Keratinocyte (primary cell): ENCODE results near the gene SLC5A1. TPM values are rescaled to one million over a fixed set of nuclear protein-coding genes. Genes with fewer than 3 reads are reported as not detected.

Experiments used
- DNase-seq: peaks from one replicate; pipeline ENCODE4 v3.0.0-alpha.2; 2011; ENCODE audit warnings: low read depth, missing footprints, low spot score
- FAIRE-seq: peaks from 2 replicates; lab custom pipeline; 2011; peaks lifted over from hg19 to GRCh38; lab: Jason Lieb, UNC
- H2AFZ ChIP-seq: 2 replicates; pipeline ENCODE4 v1.6.0; 2012; ENCODE audit warnings: low read length, control low read depth, inconsistent platforms; ENCODE audit not compliant: control insufficient read depth
- H3K27ac ChIP-seq: 2 replicates; pipeline ENCODE4 v1.5.1; 2011; ENCODE audit warnings: low read length; ENCODE audit not compliant: control insufficient read depth, insufficient read depth
- H3K27me3 ChIP-seq: 3 replicates; pipeline ENCODE4 v1.6.0; 2011; ENCODE audit warnings: low read length; ENCODE audit not compliant: control insufficient read depth, insufficient read depth; ENCODE audit errors: extremely low read depth
- H3K36me3 ChIP-seq, 2 experiments: 2 replicates in 1 of 2; 3 replicates in 1 of 2; pipeline ENCODE4 v1.5.1; 2011; ENCODE audit warnings: low read length in 2 of 2, mild to moderate bottlenecking in 1 of 2; ENCODE audit not compliant: control insufficient read depth in 2 of 2, insufficient read depth in 2 of 2; ENCODE audit errors: extremely low read depth in 1 of 2
- H3K4me1 ChIP-seq: 3 replicates; pipeline ENCODE4 v1.5.1; 2011; ENCODE audit warnings: low read length; ENCODE audit not compliant: control insufficient read depth, insufficient read depth; ENCODE audit errors: extremely low read depth
- H3K4me2 ChIP-seq: 3 replicates; pipeline ENCODE4 v1.6.0; 2011; ENCODE audit warnings: low read depth, low read length; ENCODE audit not compliant: control insufficient read depth, insufficient read depth; ENCODE audit errors: extremely low read depth
- H3K4me3 ChIP-seq, 3 experiments: fragments of 200-600 bp in 1 of 3; sonication (generic) in 1 of 3; 2 replicates in 2 of 3; 3 replicates in 1 of 3; pipeline ENCODE4 v1.5.1; 2011 to 2016; ENCODE audit warnings: low read length in 3 of 3, mild to moderate bottlenecking in 3 of 3, control low read depth in 2 of 3, inconsistent platforms in 1 of 3, low read depth in 1 of 3, mixed read lengths in 1 of 3, mixed run types in 1 of 3, moderate library complexity in 1 of 3; ENCODE audit not compliant: control insufficient read depth in 2 of 3, insufficient read depth in 2 of 3; ENCODE audit errors: extremely low read depth in 1 of 3
- H3K79me2 ChIP-seq: 2 replicates; pipeline ENCODE4 v1.6.0; 2012; ENCODE audit warnings: low read length; ENCODE audit not compliant: control insufficient read depth, insufficient read depth
- H3K9ac ChIP-seq: 3 replicates; pipeline ENCODE4 v1.6.0; 2011; ENCODE audit warnings: low read length; ENCODE audit not compliant: control insufficient read depth, insufficient read depth; ENCODE audit errors: extremely low read depth
- H3K9me1 ChIP-seq: 3 replicates; pipeline ENCODE4 v1.6.0; 2011; ENCODE audit warnings: low read length; ENCODE audit not compliant: control insufficient read depth, insufficient read depth; ENCODE audit errors: extremely low read depth
- H3K9me3 ChIP-seq: 2 replicates; pipeline ENCODE4 v1.5.1; 2012; ENCODE audit warnings: low read depth, low read length; ENCODE audit not compliant: control insufficient read depth
- H4K20me1 ChIP-seq: 3 replicates; pipeline ENCODE4 v1.6.0; 2011; ENCODE audit warnings: low read length; ENCODE audit not compliant: control insufficient read depth, insufficient read depth; ENCODE audit errors: extremely low read depth
- CTCF ChIP-seq, 3 experiments: IDR thresholded peaks in 1 of 3; conservative IDR thresholded peaks in 1 of 3; optimal IDR thresholded peaks in 1 of 3; 2 replicates in 2 of 3; 3 replicates in 1 of 3; pipeline versions ENCODE3 to v1.5.1; 2011; ENCODE audit warnings: low read length in 3 of 3, mild to moderate bottlenecking in 3 of 3, moderate library complexity in 2 of 3, control low read depth in 1 of 3, inconsistent platforms in 1 of 3; ENCODE audit not compliant: insufficient read depth in 2 of 3; ENCODE audit errors: extremely low read depth in 1 of 3
- EZH2 ChIP-seq: IDR thresholded peaks from one replicate; pipeline ENCODE4 v1.6.1; 2012; ENCODE audit warnings: inconsistent platforms, mild to moderate bottlenecking, low read length, moderate library complexity
- dilution Hi-C: fragments of 300-500 bp; cut with MboI; formaldehyde crosslinking; loops from one replicate; pipeline ENCODE4 v1.7.0; 2020; ENCODE audit warnings: low sequenced_read_pairs; ENCODE audit not compliant: extremely low pct_ligation_motif_present
- polyA plus RNA-seq, 5 experiments: library from polyadenylated mRNA; depleted of rRNA in 3 of 5; stranded (reverse) in 3 of 5; stranded (forward) in 1 of 5; unstranded in 1 of 5; fragments of >200 nt; gene quantifications; 1 replicate in 1 of 5; 2 replicates in 3 of 5; 3 replicates in 1 of 5; pipeline versions ENCODE4 v1.2.1 to v1.2.3, GENCODE V29; 2011 to 2012; ENCODE audit warnings: missing spikeins in 2 of 5, low read depth in 1 of 5, low replicate concordance in 1 of 5

Gene SLC5A1
- polyA plus RNA-seq, 1 donor (not counting 4 experiments of a cell fraction or from before 2014, with no cell fraction given) = 2.0 TPM

GRCh38 chr22:31995807-31996206, 47.3 kb upstream of the SLC5A1 start:
- TF ChIP-seq EZH2 (no peak), CTCF (optimal IDR thresholded peaks at IDR 0.05 in 1 of 3, IDR thresholded peaks at IDR 0.05 in 1 of 3, conservative IDR thresholded peaks at IDR 0.05 in 1 of 3; ENCODE audit: extremely low read depth in 1 of 3, insufficient read depth in 2 of 3, low read length in 3 of 3) (no peak)

GRCh38 chr22:31998784-31999385, 44.2 kb upstream of the SLC5A1 start:
- Histone ChIP-seq H3K4me3 (no peak overlapping the region), H3K9me3 (no peaks in the 10 kb centered on the region), H3K27me3 (peaks cover 6% of the 10 kb centered on the region), H3K79me2 (no peaks in the 10 kb centered on the region), H3K27ac (no peak overlapping the region), H3K4me1 (no peaks in the 10 kb centered on the region), H4K20me1 (no peaks in the 10 kb centered on the region), H2AFZ (no peak overlapping the region), H3K4me2 (no peak overlapping the region), H3K9me1 (no peaks in the 10 kb centered on the region), H3K9ac (no peak overlapping the region), H3K36me3 (no peaks in the 10 kb centered on the region)
- FAIRE-seq (no peak), DNase-seq (no peak)
- TF ChIP-seq CTCF (optimal IDR thresholded peaks at IDR 0.05 in 1 of 3, IDR thresholded peaks at IDR 0.05 in 1 of 3, conservative IDR thresholded peaks at IDR 0.05 in 1 of 3; ENCODE audit: extremely low read depth in 1 of 3, insufficient read depth in 2 of 3, low read length in 3 of 3) = no peak
- TF ChIP-seq EZH2 = no peak
- dilution Hi-C loops = no loop called here

More at GRCh38 chr22:31995807-31996206, 47.3 kb upstream of the SLC5A1 start:
- H3K9me1 ChIP-seq = no peaks in the 10 kb centered on the region
- no peaks in the 10 kb centered on the region for H3K36me3 ChIP-seq
- FAIRE-seq (no peak), DNase-seq (no peak)
- no peak overlapping the region for H3K9ac ChIP-seq
- peaks cover 12% of the 10 kb centered on the region for H3K27me3 ChIP-seq
- dilution Hi-C loops = no loop called here
- H3K4me2 ChIP-seq = no peak overlapping the region
- H3K4me3 ChIP-seq = no peak overlapping the region
- no peak overlapping the region for H2AFZ ChIP-seq
- no peaks in the 10 kb centered on the region for H3K9me3 ChIP-seq
- no peaks in the 10 kb centered on the region for H3K79me2 ChIP-seq
- H3K4me1 ChIP-seq = no peaks in the 10 kb centered on the region
- no peaks in the 10 kb centered on the region for H4K20me1 ChIP-seq
- H3K27ac ChIP-seq = no peak overlapping the region
